HG03064 (cell line): ENCODE measurements around the gene SORCS2.
"Not testable (repeated sequence)": the region's sequence is repeated elsewhere in the genome, so short reads cannot be mapped to it uniquely, and the experiment has no call there.

Source experiments
- ATAC-seq: cut with Tn5 transposase; IDR thresholded peaks from one replicate; pipeline ENCODE4 v1.9.1; 2021; ENCODE audit warnings: low read depth; ENCODE audit not compliant: unreplicated experiment

The SORCS2 gene

DNA sequence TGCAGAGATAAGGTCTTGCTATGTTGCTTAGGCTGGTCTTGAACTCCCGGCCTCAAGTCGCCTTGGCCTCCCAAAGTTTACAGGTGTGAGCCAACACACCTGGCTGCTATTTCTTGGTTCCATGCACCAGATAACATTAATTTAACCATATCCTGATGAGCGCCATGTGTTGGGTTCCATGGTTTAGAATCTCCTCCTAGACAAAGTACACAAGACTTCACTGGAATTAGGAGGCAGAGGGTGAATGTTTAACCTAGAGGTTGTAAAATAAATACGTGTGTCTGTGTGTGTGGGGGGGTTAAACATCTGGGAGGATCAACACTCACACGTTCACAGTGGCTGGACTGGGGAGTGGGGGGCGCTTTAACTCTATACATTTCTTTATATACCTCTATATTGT lies 32.4 kb upstream of the SORCS2 start:
- ATAC-seq: no peak

DNA sequence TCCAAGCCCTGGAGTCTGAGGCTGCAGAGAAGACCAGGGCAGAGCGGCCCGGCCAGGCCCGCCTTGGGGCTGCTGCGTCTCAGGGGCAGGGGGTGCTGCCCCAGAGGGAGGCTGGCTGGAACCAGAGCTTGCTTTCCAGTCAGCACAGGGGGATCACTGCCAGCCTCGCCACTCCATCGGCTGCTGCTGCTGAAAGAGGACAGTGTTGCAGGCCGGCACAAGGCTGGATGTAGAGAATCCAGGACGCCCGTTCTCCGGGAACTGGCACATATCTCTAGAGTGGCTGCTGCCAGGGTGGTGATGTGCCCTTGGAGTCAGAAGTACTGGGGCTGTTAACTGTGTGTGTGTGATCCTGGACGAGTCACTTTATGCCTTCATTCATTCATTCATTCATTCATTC lies 31.9 kb upstream of the SORCS2 start:
- no peak for ATAC-seq

DNA sequence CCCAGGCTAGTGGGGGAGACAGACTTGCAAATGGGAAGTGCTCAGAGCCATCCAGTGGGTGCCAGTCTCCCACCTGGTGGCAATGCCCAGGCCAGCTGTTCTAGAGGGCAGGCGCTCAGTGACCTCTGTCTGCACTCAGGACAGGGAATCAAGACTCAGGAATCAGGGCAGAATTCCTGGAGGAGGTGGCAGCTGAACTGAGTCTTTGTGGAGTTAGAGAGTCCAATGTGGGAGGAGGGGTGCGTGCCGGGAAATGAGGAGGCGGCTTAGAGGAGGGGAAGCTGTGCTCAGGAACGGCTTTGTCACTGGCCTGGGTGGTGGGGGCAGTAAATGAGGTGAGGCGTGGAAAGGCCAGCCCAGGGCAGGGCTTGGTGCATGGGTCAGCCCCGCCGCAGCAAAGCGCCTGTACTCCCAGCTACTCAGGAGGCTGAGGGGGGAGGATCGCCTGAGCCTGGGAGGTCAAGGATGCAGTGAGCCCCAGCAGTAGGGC lies 31.3 kb upstream of the SORCS2 start:
- ATAC-seq: no peak

DNA sequence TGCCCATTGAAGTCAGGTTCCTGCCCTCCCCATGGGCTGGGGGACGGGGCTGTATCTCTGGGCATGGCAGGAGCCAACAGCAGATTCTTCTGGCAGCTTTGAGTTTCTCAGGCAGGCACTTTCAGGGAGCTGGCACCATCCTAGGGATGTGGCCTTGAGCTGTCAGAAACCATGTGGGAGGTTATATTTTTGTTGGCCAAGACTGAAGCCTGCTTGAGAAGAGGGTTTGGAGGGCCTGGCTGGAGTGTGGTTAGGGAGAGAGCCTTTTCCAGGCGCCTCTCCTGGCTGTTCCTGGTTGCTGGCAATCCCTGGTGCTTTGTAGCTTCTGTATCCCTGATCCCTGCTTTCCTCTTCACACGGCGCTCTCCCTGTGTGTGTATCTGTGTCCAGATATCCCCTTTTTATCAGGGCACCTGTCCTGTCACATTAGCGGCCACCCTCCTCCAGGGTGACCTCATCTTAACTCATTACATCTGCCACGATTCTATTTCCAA lies 30.6 kb upstream of the SORCS2 start:
- ATAC-seq: no peak

DNA sequence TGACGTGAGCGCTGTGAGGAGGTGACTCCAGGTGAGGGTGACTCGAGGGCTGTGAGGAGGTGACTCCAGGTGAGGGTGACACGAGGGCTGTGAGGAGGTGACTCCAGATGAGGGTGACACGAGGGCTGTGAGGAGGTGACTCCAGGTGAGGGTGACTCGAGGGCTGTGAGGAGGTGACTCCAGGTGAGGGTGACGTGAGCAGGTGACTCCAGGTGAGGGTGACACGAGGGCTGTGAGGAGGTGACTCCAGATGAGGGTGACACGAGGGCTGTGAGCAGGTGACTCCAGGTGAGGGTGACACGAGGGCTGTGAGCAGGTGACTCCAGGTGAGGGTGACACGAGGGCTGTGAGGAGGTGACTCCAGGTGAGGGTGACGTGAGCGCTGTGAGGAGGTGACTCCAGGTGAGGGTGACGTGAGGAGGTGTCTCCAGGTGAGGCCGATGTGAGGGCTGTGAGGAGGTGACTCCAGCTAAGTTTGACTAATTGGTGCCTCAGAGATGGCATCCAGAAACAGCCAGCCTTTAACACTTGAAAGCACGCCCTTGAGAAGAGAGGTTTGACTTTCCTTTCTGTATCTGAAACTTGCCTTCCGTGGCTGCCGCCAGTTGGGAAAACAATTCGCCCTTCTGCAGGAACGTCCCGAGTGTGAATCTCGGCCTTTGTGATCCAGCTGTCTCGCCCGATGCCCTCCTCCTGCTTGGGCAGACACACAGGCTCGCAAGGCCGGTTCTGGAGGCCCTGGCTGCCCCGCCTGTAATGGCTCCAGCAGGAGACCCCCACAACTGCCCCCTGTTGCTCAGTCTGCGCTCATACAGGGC lies 27.1 kb upstream of the SORCS2 start:
- ATAC-seq: not testable (repeated sequence)

DNA sequence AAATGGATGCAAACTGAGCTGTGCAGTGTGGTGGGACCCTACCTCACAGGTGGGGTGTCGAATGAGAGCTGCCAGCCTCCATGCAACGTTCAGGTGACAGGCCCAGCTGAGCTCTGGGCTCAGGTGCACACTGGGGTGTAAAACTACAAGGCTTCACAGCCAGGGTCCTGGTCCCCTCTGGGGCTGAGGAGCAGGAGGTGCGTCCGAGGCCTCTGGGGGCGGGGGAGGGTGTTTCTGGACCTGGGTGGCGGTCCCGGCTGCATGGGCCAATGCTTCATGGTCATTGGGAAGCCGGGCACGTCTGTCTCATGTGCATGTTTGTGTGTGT lies 26.5 kb upstream of the SORCS2 start:
- no peak for ATAC-seq

DNA sequence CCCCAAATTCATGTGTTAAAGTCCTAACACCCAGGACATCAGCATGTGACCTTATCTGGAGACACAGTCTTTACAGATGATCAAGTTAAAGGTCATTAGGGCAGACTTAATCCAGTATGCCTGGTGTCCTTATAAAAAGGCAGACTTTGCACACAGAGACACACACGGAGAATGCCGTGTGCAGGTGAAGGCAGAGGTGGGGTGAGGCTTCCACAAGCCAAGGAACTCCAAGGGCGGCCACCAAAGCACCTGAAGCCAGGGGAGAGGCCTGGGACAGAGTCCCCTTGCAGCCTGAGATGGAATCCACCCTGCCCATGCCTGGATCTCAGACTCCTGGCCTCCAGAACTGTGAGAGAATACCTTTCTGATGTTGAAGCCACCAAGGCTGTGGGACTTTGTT lies 26.1 kb upstream of the SORCS2 start:
- no peak for ATAC-seq

DNA sequence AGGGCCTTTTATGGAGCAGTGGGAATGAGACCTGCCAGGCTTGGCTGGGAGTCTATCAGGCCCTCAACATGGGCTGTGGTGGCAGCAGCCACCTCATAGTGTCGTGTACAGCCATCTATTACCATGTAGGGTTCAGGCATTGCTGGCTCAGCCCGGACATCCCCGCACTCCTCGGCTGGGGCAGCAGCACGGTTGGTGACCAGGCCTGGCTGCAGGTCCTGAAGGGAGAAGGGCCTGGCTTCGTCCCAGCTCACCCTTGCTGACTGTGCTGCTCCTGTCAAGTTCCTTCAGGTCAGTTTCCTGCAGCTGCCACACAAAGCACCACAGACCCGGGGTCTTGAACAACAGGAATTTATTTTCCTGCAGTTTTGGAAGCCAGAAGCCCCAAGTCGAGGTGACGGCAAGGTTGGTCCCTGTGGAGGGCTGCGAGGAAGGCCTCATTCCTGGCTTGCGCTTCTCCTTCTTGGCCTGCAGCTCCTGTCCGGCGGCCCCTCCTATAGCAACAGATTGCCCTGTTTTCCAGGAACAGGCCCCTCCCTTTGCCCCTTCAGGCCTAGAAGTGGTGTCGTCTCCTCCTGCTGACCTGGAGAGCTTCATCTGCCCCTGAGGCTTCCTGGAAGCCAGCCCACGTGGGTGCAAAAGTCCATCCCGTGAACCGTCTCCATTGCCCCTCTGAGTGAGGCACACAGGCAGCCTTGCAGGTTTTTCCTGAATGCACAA lies 25.2 kb upstream of the SORCS2 start:
- no peak for ATAC-seq

DNA sequence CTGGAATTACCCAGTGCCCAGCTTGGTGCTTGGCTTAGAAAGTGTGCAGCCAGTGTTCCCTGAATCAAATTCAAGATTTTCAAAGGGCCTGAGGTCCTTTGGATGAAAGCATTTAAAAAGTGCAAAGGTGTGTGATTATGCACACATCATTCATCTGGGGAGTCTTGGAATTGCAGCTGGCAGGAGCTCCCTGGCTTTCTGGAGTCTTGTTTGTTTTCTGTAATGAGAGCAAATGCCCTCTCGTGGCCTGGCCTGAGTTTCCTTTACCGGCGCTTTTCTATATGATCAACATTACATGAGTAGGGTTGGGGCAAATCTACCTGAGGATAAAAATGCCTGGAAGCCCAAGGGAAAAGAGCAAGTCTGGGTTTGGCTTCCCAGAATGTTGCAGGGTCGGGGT lies 24.6 kb upstream of the SORCS2 start:
- no peak for ATAC-seq

DNA sequence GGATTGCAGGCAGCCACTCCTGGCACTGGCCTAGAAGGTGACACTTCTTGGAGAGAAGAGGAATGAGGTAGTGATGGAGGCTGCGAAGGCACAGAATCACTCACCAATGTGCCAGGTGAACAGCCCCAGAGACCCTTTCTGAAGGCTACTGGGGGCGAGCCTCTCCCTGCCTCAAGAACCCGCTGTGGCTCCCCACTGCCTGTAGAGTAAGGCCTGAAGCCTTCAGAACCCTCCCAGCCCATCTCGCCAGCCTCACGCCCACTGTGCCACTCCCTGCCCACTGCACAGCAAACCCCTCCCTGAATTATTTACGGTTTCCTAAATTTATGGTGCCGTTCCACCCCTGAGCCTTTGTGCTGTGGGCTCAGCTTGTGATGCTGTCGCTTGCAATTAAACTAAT lies 24.2 kb upstream of the SORCS2 start:
- ATAC-seq: no peak

DNA sequence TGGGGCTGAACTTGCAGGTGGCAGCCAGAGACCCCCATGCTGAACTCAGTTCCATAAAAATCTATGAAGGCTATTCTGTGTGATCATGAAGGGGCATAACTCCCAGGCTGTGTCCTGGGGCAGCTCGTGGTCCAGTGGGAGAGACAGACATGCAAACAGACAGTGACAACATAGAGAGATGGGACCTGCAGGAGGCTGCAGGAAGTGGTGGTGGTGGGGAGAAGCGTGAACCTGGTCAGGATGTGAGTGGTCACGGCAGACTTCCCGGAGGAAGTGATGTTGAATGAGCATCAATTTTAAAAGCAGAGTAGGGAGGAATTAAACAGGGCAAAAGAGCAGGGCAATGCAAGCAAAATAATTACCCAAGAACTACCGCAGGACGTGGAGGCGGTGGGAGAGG lies 23.2 kb upstream of the SORCS2 start:
- no peak for ATAC-seq

DNA sequence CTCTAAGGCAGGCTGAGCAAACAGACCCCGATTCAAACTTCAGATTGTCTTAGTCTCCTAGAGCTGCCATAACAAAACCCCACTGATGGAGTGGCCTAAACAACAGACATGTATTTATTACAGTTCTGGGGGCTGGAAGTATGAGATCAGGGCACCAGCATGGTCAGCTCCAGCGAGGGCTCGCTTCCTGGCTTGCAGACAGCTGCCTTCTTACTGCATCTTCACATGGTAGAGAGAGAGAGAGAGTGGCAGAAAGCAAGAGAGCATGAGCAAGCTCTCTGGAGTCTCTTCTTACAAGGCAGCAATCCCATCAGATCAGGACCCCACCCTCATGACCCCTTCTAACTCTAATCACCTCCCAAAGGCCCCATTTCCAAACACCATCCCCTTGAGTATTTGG lies 22.3 kb upstream of the SORCS2 start:
- no peak for ATAC-seq

DNA sequence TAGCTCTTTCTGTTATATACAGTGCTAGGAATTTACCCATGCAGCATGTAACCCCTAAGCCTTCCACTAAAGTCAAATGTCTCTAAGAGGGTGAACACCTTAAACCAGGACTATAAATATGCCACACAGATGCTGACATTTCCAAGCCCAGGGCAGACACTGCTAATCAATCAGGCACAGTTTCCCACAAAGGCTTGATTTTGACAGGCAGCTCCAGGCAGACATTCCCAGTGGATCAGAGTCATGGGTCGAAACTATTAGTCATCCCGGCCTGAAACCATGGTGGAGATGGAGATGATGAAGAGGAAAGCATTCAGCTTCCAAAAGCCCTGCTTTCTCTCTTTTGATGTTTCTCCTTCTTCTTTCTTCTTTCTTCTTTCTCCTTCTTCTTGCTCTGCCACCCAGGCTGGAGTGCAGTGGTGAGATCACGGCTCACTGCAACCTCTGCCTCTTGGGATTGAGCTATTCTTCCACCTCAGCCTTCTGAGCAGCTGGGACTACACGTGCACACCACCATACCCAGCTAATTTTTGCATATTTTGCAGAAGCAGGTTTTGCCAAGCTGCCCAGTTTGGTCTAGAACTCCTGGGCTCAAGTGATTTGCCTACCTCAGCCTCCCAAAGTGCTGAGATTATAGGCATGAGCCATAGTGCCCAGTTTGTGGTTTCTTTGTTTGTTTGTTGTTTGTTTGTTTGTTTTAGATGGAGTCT lies 21.0 kb upstream of the SORCS2 start:
- ATAC-seq: no peak

DNA sequence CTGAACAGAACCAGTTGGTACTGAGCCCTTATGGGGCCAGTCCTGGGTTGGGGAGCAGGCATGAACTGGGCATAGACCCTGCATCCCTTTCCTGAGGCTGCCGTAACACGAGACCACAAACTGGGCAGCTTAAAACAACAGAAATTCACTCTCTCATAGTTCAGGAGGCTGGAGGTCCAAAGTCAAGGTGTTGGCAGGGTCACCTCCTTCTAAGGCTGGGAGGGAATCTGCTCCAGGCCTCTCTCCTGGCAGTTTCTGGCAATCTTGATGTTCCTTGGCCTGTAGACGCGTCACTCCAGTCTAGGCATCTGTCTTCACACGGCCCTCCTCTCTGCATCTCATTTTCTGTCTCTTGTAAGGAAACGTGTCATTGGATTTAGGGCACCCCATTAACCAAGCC lies 19.8 kb upstream of the SORCS2 start:
- ATAC-seq: no peak

DNA sequence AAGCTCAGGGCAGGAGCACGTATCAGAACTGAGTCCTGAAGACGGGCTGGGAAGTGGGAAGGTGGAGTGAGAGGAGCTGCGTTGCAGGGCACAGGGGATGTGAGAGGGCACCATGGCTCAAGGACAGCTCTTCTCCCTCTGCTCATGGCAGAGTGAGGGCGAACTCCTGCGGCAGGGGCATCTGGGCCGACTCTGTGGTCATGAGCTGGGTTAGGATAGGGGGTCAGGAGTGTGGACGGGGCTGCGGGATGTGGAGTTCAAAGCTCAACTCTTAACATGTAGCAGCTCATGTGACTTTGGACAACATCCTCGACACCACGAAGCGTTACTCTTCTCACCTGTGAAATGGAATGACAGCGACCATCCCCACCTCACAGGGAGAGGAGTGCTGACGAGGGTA lies 19.4 kb upstream of the SORCS2 start:
- ATAC-seq: no peak

DNA sequence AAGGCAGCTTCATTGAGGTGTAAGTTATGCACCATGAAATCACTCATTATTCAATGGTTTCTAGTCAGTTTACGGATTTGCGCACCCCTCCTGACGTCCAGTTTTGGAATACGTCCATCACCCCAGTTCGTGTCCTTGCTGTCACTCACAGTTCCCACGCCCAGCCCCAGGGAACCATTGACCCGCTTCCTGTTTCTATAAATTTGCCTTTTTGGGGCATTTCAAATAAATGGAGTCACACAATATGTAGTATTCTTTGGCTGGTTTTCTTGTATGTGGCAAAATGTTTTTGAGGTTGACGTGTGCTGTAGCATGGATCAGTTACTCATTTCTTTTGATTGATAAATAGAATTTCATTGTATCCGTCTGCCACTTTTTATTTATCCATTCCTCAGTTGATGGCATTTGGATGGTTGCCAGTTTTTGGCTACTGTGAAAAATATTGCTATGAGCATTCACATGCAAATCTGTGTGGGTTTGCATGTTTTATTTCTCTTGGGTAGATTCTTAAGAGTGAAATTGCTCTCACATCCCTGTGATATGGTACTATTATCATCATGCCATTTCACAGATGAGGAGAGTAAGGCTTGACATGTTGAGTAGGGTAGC lies 18.4 kb upstream of the SORCS2 start:
- no peak for ATAC-seq

DNA sequence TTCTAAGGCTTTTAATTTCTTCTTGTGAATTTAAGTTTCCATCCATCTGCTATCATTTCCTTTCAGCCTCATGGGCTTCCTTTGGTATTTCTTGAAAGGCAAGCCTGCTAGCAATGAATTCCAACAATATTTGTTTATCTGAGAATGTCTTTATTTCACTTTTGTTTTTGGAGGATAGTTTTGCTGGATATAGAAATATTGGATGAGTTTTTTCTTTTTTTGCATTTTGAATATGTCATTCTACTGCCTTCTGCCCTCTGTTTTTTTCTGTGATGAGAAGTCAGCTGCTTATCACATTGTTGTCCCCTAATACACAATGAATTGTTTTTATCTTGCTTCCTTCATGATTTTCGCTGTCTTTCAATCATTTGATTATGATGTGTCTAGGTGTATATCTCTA lies 13.2 kb upstream of the SORCS2 start:
- ATAC-seq: no peak

DNA sequence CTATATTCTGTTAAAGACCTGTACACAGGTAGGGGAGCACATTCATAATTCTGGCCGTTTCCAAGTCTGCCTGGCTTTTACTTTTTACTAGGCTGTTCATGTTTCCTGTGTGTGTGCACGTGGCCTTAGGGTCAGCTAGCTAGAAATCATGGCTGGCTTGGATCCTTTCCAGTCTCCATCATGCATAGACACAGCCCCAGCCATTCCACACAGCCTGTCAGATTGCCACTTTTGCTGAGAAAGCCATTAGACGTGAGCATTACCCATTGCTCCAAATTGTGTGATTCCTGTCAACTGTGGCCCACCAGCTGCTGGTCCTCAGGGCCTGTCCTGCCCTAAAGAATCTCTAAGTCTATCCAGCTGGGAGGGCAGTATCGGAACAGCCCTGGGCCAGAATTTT lies 11.4 kb upstream of the SORCS2 start:
- ATAC-seq: no peak

DNA sequence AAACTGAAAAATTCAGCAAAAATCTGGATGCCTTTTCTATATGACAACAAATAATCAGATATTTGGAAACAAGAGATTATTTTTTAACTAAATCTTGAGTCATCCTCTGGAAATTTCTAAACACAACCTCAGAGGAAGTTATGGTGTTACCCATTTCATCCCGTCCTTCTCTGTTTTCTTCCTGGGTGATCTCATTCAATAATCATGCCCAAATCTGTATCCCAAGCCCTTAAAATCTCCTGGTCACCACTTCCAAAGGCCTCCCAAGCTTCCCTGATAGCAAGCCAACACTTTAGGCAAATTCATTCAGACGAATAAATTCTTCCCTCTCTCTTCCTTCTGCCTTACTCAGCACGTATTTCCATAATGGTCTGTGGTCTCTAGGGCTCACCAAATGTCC lies 9.7 kb upstream of the SORCS2 start:
- no peak for ATAC-seq

DNA sequence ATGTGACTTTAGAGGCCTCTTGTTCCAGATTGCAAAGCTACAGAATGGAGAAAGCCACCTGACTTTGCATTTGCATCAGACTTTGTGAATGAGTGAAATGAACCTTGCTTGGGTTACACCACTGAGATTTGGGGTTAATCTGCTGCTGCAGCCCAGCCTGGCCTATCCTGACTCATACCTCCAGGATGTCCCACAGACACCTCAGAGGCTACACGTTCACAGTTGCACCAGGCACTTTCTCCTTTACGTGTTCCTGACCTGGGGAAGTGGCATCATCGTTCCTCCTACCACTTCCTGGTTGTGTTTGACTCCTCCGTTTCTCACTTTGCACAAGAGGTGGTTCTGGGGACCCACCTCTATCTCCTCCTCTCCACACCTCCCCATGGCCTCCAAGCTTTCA lies 9.2 kb upstream of the SORCS2 start:
- no peak for ATAC-seq
